C4-2B (cell line): ENCODE results near the gene BAAT.

ENCODE experiments used
- CTCF ChIP-seq: fragments of 450-650 bp; conservative IDR thresholded peaks from 2 replicates; pipeline ENCODE4 v1.5.1; 2017; ENCODE audit warnings: mild to moderate bottlenecking
- ZFX ChIP-seq: fragments of 450-650 bp; IDR thresholded peaks from 2 replicates; pipeline ENCODE4 v1.6.1; 2017

GRCh38 chr9:101375546-101375945 lies 9.3 kb downstream of the BAAT start:
- TF ChIP-seq CTCF (no peak), ZFX (no peak)
